SK-N-SH (cell line): ENCODE measurements around the gene FZR1. TPM values are rescaled to one million over a fixed set of nuclear protein-coding genes. Genes with fewer than 3 reads are reported as not detected.

Source experiments
- CTCF ChIA-PET: fragments of 300-600, 350-600 bp; formaldehyde crosslinking; extraction: SDS; loops from one replicate; lab custom pipeline; 2021; lab: Yijun Ruan, JAX
- POLR2A ChIA-PET: fragments of 350-600 bp; sonication (Branson Sonifier 250); formaldehyde crosslinking; extraction: SDS; loops from one replicate; lab custom pipeline; 2020; ENCODE audit warnings: antibody characterized with exemption, inconsistent platforms; lab: Yijun Ruan, JAX
- DNase-seq: peaks from one replicate; pipeline ENCODE4 v3.0.0; 2012
- H2AFZ ChIP-seq: fragments of 200-600 bp; sonication (generic); 2 replicates; pipeline ENCODE4 v1.8.1; 2016; ENCODE audit warnings: antibody characterized with exemption, mild to moderate bottlenecking, low read depth
- H3F3A ChIP-seq: fragments of 200-600 bp; sonication (generic); replicated peaks from 2 replicates; pipeline ENCODE3; 2016; ENCODE audit warnings: antibody characterized with exemption, mild to moderate bottlenecking; ENCODE audit not compliant: insufficient read depth
- H3K27ac ChIP-seq, 2 experiments: fragments of 200-500 bp in 1 of 2; fragments of 200-600 bp in 1 of 2; sonication (Bioruptor generic) in 1 of 2; sonication (generic), shearing (Covaris generic) in 1 of 2; 2 replicates each; pipeline versions ENCODE4 v1.5.1 to v1.6.1; 2014 to 2016; ENCODE audit warnings: low read depth in 2 of 2, inconsistent platforms in 1 of 2, low read length in 1 of 2, mild to moderate bottlenecking in 1 of 2, mixed read lengths in 1 of 2
- H3K27me3 ChIP-seq: fragments of 200-600 bp; sonication (generic), shearing (Covaris generic); 2 replicates; pipeline ENCODE4 v1.6.1; 2016; ENCODE audit warnings: mixed run types; ENCODE audit not compliant: insufficient read depth
- H3K36me3 ChIP-seq, 2 experiments: fragments of 200-500 bp in 1 of 2; fragments of 200-600 bp in 1 of 2; sonication (Bioruptor generic) in 1 of 2; sonication (generic) in 1 of 2; replicated peaks in 1 of 2; 2 replicates each; pipeline versions ENCODE3 to v1.5.1; 2014 to 2016; ENCODE audit warnings: low read length in 1 of 2, mild to moderate bottlenecking in 1 of 2; ENCODE audit not compliant: insufficient read depth in 2 of 2, control insufficient read depth in 1 of 2
- H3K4me1 ChIP-seq, 2 experiments: fragments of 200-500 bp in 1 of 2; fragments of 200-600 bp in 1 of 2; sonication (Bioruptor generic) in 1 of 2; sonication (generic), shearing (Covaris generic) in 1 of 2; 2 replicates each; pipeline versions ENCODE4 v1.5.1 to v1.6.1; 2014 to 2016; ENCODE audit warnings: low read depth in 1 of 2, low read length in 1 of 2, mixed run types in 1 of 2; ENCODE audit not compliant: insufficient read depth in 2 of 2, control insufficient read depth in 1 of 2
- H3K4me2 ChIP-seq: fragments of 200-600 bp; sonication (generic), shearing (Covaris generic); 2 replicates; pipeline ENCODE4 v1.6.1; 2017; ENCODE audit warnings: mixed run types
- H3K4me3 ChIP-seq, 2 experiments: fragments of 200-500 bp in 1 of 2; fragments of 200-600 bp in 1 of 2; sonication (Bioruptor generic) in 1 of 2; sonication (generic), shearing (Covaris generic) in 1 of 2; 2 replicates each; pipeline versions ENCODE4 v1.5.1 to v1.8.1; 2014 to 2016; ENCODE audit warnings: low read depth in 2 of 2, inconsistent platforms in 1 of 2, low read length in 1 of 2, mild to moderate bottlenecking in 1 of 2, mixed read lengths in 1 of 2, moderate library complexity in 1 of 2
- H3K79me2 ChIP-seq: fragments of 200-600 bp; sonication (generic); 2 replicates; pipeline ENCODE4 v1.8.1; 2017; ENCODE audit warnings: mild to moderate bottlenecking; ENCODE audit not compliant: insufficient read depth
- H3K9ac ChIP-seq: fragments of 200-600 bp; sonication (generic); 2 replicates; pipeline ENCODE4 v1.6.1; 2017; ENCODE audit warnings: mixed run types
- H3K9me2 ChIP-seq: fragments of 200-600 bp; sonication (generic); 2 replicates; pipeline ENCODE4 v1.6.1; 2017; ENCODE audit warnings: mixed run types
- H3K9me3 ChIP-seq: fragments of 200-600 bp; sonication (generic); 2 replicates; pipeline ENCODE4 v1.6.1; 2017; ENCODE audit warnings: mixed run types, mild to moderate bottlenecking, moderate library complexity
- H4K20me1 ChIP-seq: fragments of 200-600 bp; sonication (generic); 2 replicates; pipeline ENCODE4 v1.6.1; 2017; ENCODE audit warnings: mild to moderate bottlenecking, mixed run types; ENCODE audit not compliant: insufficient read depth
- ELF1 ChIP-seq: IDR thresholded peaks from 2 replicates; pipeline ENCODE4 v1.4.0; 2012
- EP300 ChIP-seq, 2 experiments: IDR thresholded peaks; 2 replicates each; pipeline versions ENCODE4 v1.4.0 to v1.6.1; 2012; ENCODE audit warnings: borderline replicate concordance in 1 of 2, low read depth in 1 of 2, low read length in 1 of 2
- FOXJ3 ChIP-seq: sonication (generic); formaldehyde crosslinking; IDR thresholded peaks from 2 replicates; pipeline ENCODE4 v1.5.1; 2020; ENCODE audit warnings: mild to moderate bottlenecking, missing genetic modification reagents
- JUND ChIP-seq: IDR thresholded peaks from 2 replicates; pipeline ENCODE4 v1.4.0; 2012
- MEF2A ChIP-seq: IDR thresholded peaks from 2 replicates; pipeline ENCODE4 v1.4.0; 2012; ENCODE audit warnings: low read depth, borderline replicate concordance
- MXI1 ChIP-seq: IDR thresholded peaks from 2 replicates; pipeline ENCODE4 v1.6.1; 2012; ENCODE audit warnings: mild to moderate bottlenecking, low read depth, low read length, improper control_type of control experiment
- NRF1 ChIP-seq: IDR thresholded peaks from 2 replicates; pipeline ENCODE4 v1.6.1; 2012; ENCODE audit warnings: low read depth, mild to moderate bottlenecking, low read length
- PBX3 ChIP-seq: IDR thresholded peaks from 2 replicates; pipeline ENCODE4; 2012
- RAD21 ChIP-seq: IDR thresholded peaks from 2 replicates; pipeline ENCODE4 v1.6.1; 2012; ENCODE audit warnings: mild to moderate bottlenecking, low read length
- RCOR1 ChIP-seq: fragments of 150-350 bp; IDR thresholded peaks from 2 replicates; pipeline ENCODE4 v1.6.1; 2017; ENCODE audit warnings: antibody characterized with exemption, low read length
- RXRA ChIP-seq: IDR thresholded peaks from 2 replicates; pipeline ENCODE4 v1.4.0; 2012; ENCODE audit warnings: low read depth, mild to moderate bottlenecking, borderline replicate concordance
- SMC3 ChIP-seq: IDR thresholded peaks from 2 replicates; pipeline ENCODE4 v1.6.1; 2012; ENCODE audit warnings: low read depth, low read length, improper control_type of control experiment
- TAF1 ChIP-seq: IDR thresholded peaks from 2 replicates; pipeline ENCODE4 v1.6.1; 2012; ENCODE audit warnings: low read depth, mild to moderate bottlenecking, low read length, moderate library complexity, borderline replicate concordance
- TCF12 ChIP-seq: IDR thresholded peaks from 2 replicates; pipeline ENCODE4 v1.4.0; 2012
- TEAD4 ChIP-seq: IDR thresholded peaks from 2 replicates; pipeline ENCODE4 v1.4.0; 2012; ENCODE audit warnings: mild to moderate bottlenecking, borderline replicate concordance; ENCODE audit not compliant: insufficient read depth
- USF1 ChIP-seq: IDR thresholded peaks from 2 replicates; pipeline ENCODE4 v1.4.0; 2012; ENCODE audit warnings: low read depth, borderline replicate concordance
- USF2 ChIP-seq: fragments of 150-350 bp; IDR thresholded peaks from 2 replicates; pipeline ENCODE4 v1.6.1; 2017; ENCODE audit warnings: antibody characterized with exemption, low read length, low read depth, borderline replicate concordance
- WGBS: methylation state at CpG from one replicate; pipeline ENCODE4 v1.1.6; 2017; ENCODE audit warnings: low lambda C conversion rate; 5-methylcytosine and 5-hydroxymethylcytosine counted together
- polyA plus RNA-seq, 3 experiments: library from polyadenylated mRNA; depleted of rRNA; stranded (reverse); fragments of >200 nt; gene quantifications; 2 replicates each; pipeline ENCODE4 v1.2.3, GENCODE V29; 2012

Gene FZR1
- polyA plus RNA-seq, 1 of the 3 experiments (the other 2 are of a cell fraction): 36.3 TPM

GRCh38 chr19:3494051-3494450 lies 12.1 kb upstream of the FZR1 start:
- Histone ChIP-seq H3K27me3 (no peaks in the 10 kb centered on the region), H3K4me3 (no peak overlapping the region), H3F3A (no peaks in the 10 kb centered on the region), H3K9ac (no peak overlapping the region), H3K4me2 (no peak overlapping the region), H3K9me3 (no peaks in the 10 kb centered on the region), H3K9me2 (no peaks in the 10 kb centered on the region), H3K27ac (no peak overlapping the region), H2AFZ (no peak overlapping the region), H3K79me2 (peaks cover 18% of the 10 kb centered on the region), H4K20me1 (no peaks in the 10 kb centered on the region), H3K36me3 (peaks cover 8 to 28% of the 10 kb centered on the region in 2 experiments), H3K4me1 (0 out of 4 replicates have a peak, but pooled peaks cover 0 to 2% of the 10 kb centered on the region in 2 experiments)
- WGBS: 84% methylated on average over 11 of the region's 15 CpGs
- peak; percentile 87 for DNase-seq
- ChIA-PET CTCF (interaction anchor here (1.1 to 1.6 kb wide), 5 partner anchors 9 to 189 kb away, joined by 3 to 7 read pairs (median 5); partner anchors contain the start of gene SMIM44), POLR2A (no interaction called here)
- peak; percentile 90 for TF ChIP-seq PBX3
- no peak for TF ChIP-seq JUND

GRCh38 chr19:3494559-3494958 lies 11.6 kb upstream of the FZR1 start:
- Histone ChIP-seq H3K27me3 (no peaks in the 10 kb centered on the region), H3K4me1 (peaks cover 3 to 7% of the 10 kb centered on the region in 2 experiments; a peak in 2 of 4 replicates), H4K20me1 (no peaks in the 10 kb centered on the region), H3K9me3 (no peaks in the 10 kb centered on the region), H3K9ac (no peak overlapping the region), H3F3A (no peaks in the 10 kb centered on the region), H2AFZ (no peak overlapping the region), H3K27ac (no peak overlapping the region), H3K4me2 (no peak overlapping the region), H3K4me3 (no peak overlapping the region), H3K79me2 (peaks cover 23% of the 10 kb centered on the region), H3K9me2 (no peaks in the 10 kb centered on the region), H3K36me3 (peaks cover 11 to 28% of the 10 kb centered on the region in 2 experiments)
- POLR2A ChIA-PET: no interaction called here
- CTCF ChIA-PET: interaction anchor here (1.1 to 1.6 kb wide), 4 partner anchors 9 to 190 kb away, joined by 3 to 7 read pairs (median 6); partner anchors contain the start of gene SMIM44
- TF ChIP-seq TEAD4 (no peak), RXRA (no peak), USF1 (no peak), MXI1 (no peak), EP300 (IDR thresholded peaks at IDR 0.05; ENCODE audit: borderline replicate concordance in 1 of 2, low read depth in 1 of 2, low read length in 1 of 2) (no peak), USF2 (no peak), JUND (no peak), PBX3 (no peak), RAD21 (no peak), TAF1 (no peak), ELF1 (no peak), SMC3 (no peak), NRF1 (no peak), FOXJ3 (CRISPR knock-in tag) (no peak), TCF12 (no peak), RCOR1 (no peak), MEF2A (no peak)
- WGBS: 100% methylated on average over 7 of the region's 18 CpGs
- DNase-seq: no peak
